Chondrocyte (in vitro differentiated cells): Measurements from ENCODE around the gene CLDN14. TPM values are rescaled to one million over a fixed set of nuclear protein-coding genes. Genes with fewer than 3 reads are reported as not detected.

Experiments used
- DNase-seq: peaks from one replicate; pipeline ENCODE4 v3.0.0; 2021; ENCODE audit warnings: mixed read lengths, low spot score
- H3K27ac Mint-ChIP-seq: one replicate; pipeline ENCODE4 v1.8.0; 2021; ENCODE audit warnings: mild to moderate bottlenecking, moderate library complexity, mixed read lengths; ENCODE audit not compliant: unreplicated experiment
- H3K27me3 Mint-ChIP-seq: 2 replicates; pipeline ENCODE4 v1.8.0; 2021; ENCODE audit warnings: low read depth, mixed read lengths
- H3K36me3 Mint-ChIP-seq: 2 replicates; pipeline ENCODE4 v1.8.0; 2021; ENCODE audit warnings: low read depth, mixed read lengths
- H3K4me1 Mint-ChIP-seq: 2 replicates; pipeline ENCODE4 v1.8.0; 2021; ENCODE audit warnings: low read depth, mild to moderate bottlenecking, mixed read lengths
- H3K4me3 Mint-ChIP-seq: one replicate; pipeline ENCODE4 v1.8.0; 2021; ENCODE audit warnings: mild to moderate bottlenecking, moderate library complexity, mixed read lengths; ENCODE audit not compliant: unreplicated experiment
- H3K9me3 Mint-ChIP-seq: 2 replicates; pipeline ENCODE4 v1.8.0; 2021; ENCODE audit warnings: low read depth, mixed read lengths
- total RNA-seq: library from RNA; stranded (reverse); gene quantifications from 3 replicates; pipeline ENCODE4 v1.2.1, GENCODE V29; 2021
- TF ChIP-seq, protein P1 (sequence below): fragments of 200-600 bp; sonication (generic); IDR thresholded peaks from 2 replicates; pipeline ENCODE4 v1.5.0; 2021; ENCODE audit warnings: antibody characterized with exemption, mild to moderate bottlenecking, moderate library complexity

CLDN14 gene
- total RNA-seq, 1 donor from 2014 or later = not detected

DNA sequence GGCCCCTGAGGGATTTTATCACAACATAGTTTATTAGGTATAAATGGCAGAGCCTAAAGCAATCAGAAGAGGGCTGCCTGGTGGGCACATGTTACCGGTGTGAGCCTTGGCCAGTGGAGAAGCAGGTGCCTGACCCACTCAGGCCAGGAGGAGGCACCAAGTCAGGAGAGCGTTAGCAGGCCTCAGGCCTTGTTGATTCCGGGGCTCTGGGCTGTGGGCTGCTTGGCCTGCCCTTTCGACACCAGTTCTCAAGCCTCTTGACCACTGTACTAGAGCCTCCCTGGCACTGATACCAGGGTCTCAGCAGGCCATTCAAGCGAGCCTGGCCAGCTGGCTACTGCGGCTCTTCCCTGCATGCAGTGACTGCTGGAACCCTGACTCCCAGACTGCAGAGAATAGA lies 20.8 kb downstream of the CLDN14 start:
- DNase-seq = no peak
- no peak overlapping the region for H3K4me3 Mint-ChIP-seq

DNA sequence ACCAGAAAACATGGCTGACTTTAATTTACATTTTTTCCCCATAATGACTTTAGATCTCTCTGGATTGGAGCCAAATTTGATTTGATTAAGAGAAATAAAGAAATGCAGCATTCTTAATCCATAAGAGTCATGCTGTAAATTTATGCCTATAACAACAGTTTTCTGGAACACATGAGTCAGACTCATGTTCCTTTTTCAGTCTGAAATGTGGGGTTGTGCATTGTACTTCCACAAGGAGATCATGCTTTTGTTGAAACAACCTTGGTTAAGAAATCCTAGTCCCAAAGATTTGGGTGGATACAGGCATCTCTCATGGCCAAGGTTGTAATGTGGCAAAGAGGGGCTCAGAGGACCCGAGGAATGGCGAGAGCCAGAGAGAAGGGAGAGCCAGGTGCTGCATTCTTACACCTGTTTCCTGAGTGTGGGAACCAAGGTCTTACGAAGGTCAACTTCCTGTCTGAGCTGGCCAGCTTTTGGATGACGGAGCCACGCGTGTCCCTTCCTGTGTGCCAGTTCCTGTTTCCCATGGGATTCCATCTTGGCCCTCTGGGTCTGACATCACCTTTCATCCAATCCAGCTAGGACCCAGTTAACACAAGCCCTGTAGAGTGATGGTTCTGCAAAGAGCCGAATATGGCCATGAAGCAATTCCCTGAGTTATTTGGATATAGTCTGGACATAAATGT lies 23.1 kb downstream of the CLDN14 start:
- no peaks in the 10 kb centered on the region for H3K36me3 Mint-ChIP-seq
- no peaks in the 10 kb centered on the region for H3K9me3 Mint-ChIP-seq
- TF ChIP-seq, protein P1, sequence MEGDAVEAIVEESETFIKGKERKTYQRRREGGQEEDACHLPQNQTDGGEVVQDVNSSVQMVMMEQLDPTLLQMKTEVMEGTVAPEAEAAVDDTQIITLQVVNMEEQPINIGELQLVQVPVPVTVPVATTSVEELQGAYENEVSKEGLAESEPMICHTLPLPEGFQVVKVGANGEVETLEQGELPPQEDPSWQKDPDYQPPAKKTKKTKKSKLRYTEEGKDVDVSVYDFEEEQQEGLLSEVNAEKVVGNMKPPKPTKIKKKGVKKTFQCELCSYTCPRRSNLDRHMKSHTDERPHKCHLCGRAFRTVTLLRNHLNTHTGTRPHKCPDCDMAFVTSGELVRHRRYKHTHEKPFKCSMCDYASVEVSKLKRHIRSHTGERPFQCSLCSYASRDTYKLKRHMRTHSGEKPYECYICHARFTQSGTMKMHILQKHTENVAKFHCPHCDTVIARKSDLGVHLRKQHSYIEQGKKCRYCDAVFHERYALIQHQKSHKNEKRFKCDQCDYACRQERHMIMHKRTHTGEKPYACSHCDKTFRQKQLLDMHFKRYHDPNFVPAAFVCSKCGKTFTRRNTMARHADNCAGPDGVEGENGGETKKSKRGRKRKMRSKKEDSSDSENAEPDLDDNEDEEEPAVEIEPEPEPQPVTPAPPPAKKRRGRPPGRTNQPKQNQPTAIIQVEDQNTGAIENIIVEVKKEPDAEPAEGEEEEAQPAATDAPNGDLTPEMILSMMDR = no peak
- H3K4me1 Mint-ChIP-seq = peaks cover 63% of the 10 kb centered on the region
- no peak for DNase-seq
- peak overlapping the region; percentile 58 for H3K27ac Mint-ChIP-seq
- no peak overlapping the region for H3K4me3 Mint-ChIP-seq
- no peaks in the 10 kb centered on the region for H3K27me3 Mint-ChIP-seq

More for the DNA sequence above, 20.8 kb downstream of the CLDN14 start:
- Mint-ChIP-seq H3K4me1 (peaks cover 61% of the 10 kb centered on the region), H3K27ac (no peak overlapping the region), H3K27me3 (no peaks in the 10 kb centered on the region), H3K36me3 (no peaks in the 10 kb centered on the region), H3K9me3 (no peaks in the 10 kb centered on the region)
- TF ChIP-seq, protein P1 = no peak

DNA sequence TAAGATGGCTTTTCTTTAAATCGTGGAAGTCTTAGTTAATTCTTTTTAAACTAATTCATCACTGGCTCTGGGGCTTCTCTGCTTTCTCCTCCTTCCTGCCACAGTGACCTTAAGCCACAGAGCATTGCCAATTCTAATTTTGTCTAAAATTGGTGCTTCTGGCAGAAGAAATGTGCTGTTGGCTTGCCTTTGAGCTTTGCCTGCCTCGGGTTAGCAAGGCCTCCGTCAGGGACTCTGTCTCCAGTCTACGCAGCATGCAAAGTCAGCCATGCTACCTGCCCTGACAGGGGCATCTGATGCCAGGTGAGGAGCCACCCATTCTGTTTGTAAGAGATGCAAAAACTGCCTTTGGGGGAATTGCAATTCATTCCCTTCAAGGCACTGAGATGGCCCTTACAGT lies 25.2 kb downstream of the CLDN14 start:
- H3K27me3 Mint-ChIP-seq = no peaks in the 10 kb centered on the region
- DNase-seq = no peak
- TF ChIP-seq, protein P1 = no peak
- H3K4me3 Mint-ChIP-seq = no peak overlapping the region
- no peaks in the 10 kb centered on the region for H3K9me3 Mint-ChIP-seq
- H3K27ac Mint-ChIP-seq = peak overlapping the region; percentile 72
- peaks cover 56% of the 10 kb centered on the region for H3K4me1 Mint-ChIP-seq
- H3K36me3 Mint-ChIP-seq = no peaks in the 10 kb centered on the region

DNA sequence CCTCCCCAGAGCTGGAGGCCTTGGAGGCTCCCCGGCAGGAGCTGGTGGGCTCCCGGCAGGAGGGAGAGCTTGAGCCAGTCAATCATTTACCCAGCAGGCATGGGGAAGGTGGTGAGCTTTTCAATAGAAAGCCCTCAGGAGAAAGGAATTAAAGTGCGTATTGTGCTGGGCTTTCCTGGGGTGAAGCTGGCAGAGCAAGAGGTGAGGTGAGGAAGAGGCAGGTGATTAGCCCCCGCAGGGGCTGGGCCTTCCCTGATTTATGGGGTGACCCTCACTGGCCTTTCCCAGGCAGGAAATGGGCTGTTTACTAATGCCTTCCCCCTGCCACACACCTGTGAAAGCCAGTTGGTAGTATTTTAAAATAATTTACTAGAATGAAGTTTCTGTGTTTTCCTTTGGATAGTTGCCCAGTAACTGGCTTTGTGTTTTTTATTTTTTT lies 25.8 kb downstream of the CLDN14 start:
- Mint-ChIP-seq H3K27me3 (no peaks in the 10 kb centered on the region), H3K36me3 (no peaks in the 10 kb centered on the region), H3K27ac (peak overlapping the region; percentile 81), H3K9me3 (no peaks in the 10 kb centered on the region), H3K4me1 (peaks cover 50% of the 10 kb centered on the region), H3K4me3 (no peak overlapping the region)
- no peak for DNase-seq
- TF ChIP-seq, protein P1 = no peak

DNA sequence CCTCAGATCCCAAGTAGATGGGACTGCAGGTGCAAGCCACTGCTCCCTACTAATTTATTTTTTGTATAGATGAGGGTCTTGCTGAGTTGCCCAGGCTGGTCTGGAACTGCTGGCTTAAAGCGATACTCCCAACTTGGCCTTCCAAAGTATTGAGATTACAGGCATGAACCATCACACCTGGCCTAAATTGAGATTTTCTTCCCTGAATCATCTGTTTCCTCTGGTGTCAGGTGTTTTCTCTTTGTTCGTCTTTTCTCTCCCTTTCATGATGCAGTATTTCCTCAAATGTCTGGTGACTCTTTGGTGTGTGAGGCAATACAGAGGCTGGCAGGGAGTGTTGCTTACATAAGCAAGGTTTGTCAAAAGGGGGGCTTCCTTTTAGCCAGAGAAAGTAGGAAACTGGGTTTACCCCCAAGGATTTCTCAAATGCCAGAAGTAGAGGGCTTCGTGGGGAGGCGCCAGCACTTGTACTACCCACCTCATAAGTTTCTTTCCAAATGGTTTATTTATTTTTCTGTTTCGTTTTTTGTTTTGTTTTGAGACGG lies 27.6 kb downstream of the CLDN14 start:
- no peak overlapping the region for H3K4me3 Mint-ChIP-seq
- no peak for DNase-seq
- H3K27me3 Mint-ChIP-seq = no peaks in the 10 kb centered on the region
- H3K4me1 Mint-ChIP-seq = peaks cover 47% of the 10 kb centered on the region
- peaks cover 2% of the 10 kb centered on the region for H3K36me3 Mint-ChIP-seq
- no peaks in the 10 kb centered on the region for H3K9me3 Mint-ChIP-seq
- TF ChIP-seq, protein P1 = no peak
- no peak overlapping the region for H3K27ac Mint-ChIP-seq
